H1 (cell line): ENCODE data around the gene VPS13D. TPM values are rescaled to one million over a fixed set of nuclear protein-coding genes. Genes with fewer than 3 reads are reported as not detected.

Experiments used
- CHD7 ChIP-seq: fragments of 300-600 bp; sonication (generic); IDR thresholded peaks from 2 replicates; pipeline ENCODE4 v1.7.1; 2012; ENCODE audit warnings: low read length, moderate library complexity, mild to moderate bottlenecking, inconsistent platforms; ENCODE audit not compliant: insufficient replicate concordance
- CTBP2 ChIP-seq: IDR thresholded peaks from 2 replicates; pipeline ENCODE4 v1.7.0; 2011; ENCODE audit warnings: borderline replicate concordance, mild to moderate bottlenecking, moderate library complexity, mixed read lengths, low read length; ENCODE audit not compliant: insufficient read depth, insufficient read length
- CTCF ChIP-seq, 3 experiments: IDR thresholded peaks; 1 replicate in 2 of 3; 2 replicates in 1 of 3; pipeline versions ENCODE4 v1.5.1 to v1.6.1; 2011; ENCODE audit warnings: low read length in 3 of 3, mild to moderate bottlenecking in 3 of 3, inconsistent platforms in 2 of 3, low read depth in 1 of 3, moderate library complexity in 1 of 3; ENCODE audit not compliant: insufficient read depth in 1 of 3; ENCODE audit errors: control extremely low read depth in 1 of 3
- HDAC6 ChIP-seq: IDR thresholded peaks from one replicate; pipeline ENCODE4 v1.7.1; 2012; ENCODE audit warnings: low read depth, mild to moderate bottlenecking, inconsistent platforms, low read length, moderate library complexity
- POLR2AphosphoS5 ChIP-seq: IDR thresholded peaks from 2 replicates; pipeline ENCODE4 v1.6.1; 2011; ENCODE audit warnings: low read depth, low read length
- RNF2 ChIP-seq: fragments of 200-900, 300-1000 bp; sonication (generic); IDR thresholded peaks from 2 replicates; pipeline ENCODE4 v1.7.1; 2016; ENCODE audit warnings: borderline replicate concordance, low read depth, mild to moderate bottlenecking, antibody characterized with exemption, low read length; ENCODE audit not compliant: poor library complexity, severe bottlenecking; ENCODE audit errors: missing control alignments
- SUZ12 ChIP-seq: fragments of 200-600 bp; sonication (generic); IDR thresholded peaks from 2 replicates; pipeline ENCODE4 v1.6.1; 2012; ENCODE audit warnings: mild to moderate bottlenecking, inconsistent platforms, low read length, moderate library complexity, mixed read lengths
- TCF12 ChIP-seq: IDR thresholded peaks from 2 replicates; pipeline ENCODE4 v1.6.1; 2011; ENCODE audit warnings: low read depth, mild to moderate bottlenecking, low read length
- ZNF274 ChIP-seq: IDR thresholded peaks from 2 replicates; pipeline ENCODE4 v1.7.0; 2012; ENCODE audit warnings: low read length, borderline replicate concordance; ENCODE audit errors: extremely low read depth
- polyA plus RNA-seq, 7 experiments: library from polyadenylated mRNA; depleted of rRNA in 3 of 7; stranded (reverse) in 5 of 7; unstranded in 2 of 7; fragments of >200 nt in 5 of 7; fragments of 200-250 nt in 2 of 7; gene quantifications; 1 replicate in 5 of 7; 2 replicates in 1 of 7; 4 replicates in 1 of 7; pipeline versions ENCODE4 v1.2.1 to v1.2.3, GENCODE V29; 2011 to 2013; ENCODE audit warnings: missing spikeins in 2 of 7, mixed read lengths in 2 of 7
- total RNA-seq: library from RNA; stranded (reverse); fragmentation: NEBNext Ultra II Directional; extraction: Animal tissue kit (Norgen Biotek cat#: 25700); gene quantifications from 2 replicates; pipeline ENCODE4 v1.2.1, GENCODE V29; 2021

VPS13D gene
- total and polyA plus RNA-seq, 2 of the 8 experiments (the other 6 are each of a cell fraction or from before 2014, with no cell fraction given): 10.9 to 31.2 TPM

- no peak for TF ChIP-seq CHD7
- TF ChIP-seq POLR2AphosphoS5: no peak
- TF ChIP-seq ZNF274: no peak
- TF ChIP-seq RNF2: no peak
- no peak for TF ChIP-seq CTCF (IDR thresholded peaks at IDR 0.05; ENCODE audit: control extremely low read depth in 1 of 3, insufficient read depth in 1 of 3, low read depth in 1 of 3, low read length in 3 of 3)
- no peak for TF ChIP-seq HDAC6
- TF ChIP-seq SUZ12: no peak
- TF ChIP-seq TCF12: no peak
- no peak for TF ChIP-seq CTBP2
These were observed 271.8 kb downstream of the VPS13D start (continued) for GRCh38 chr1:12501661-12502060.
